ENCODE results near the gene SBK1. TPM values are rescaled to one million over a fixed set of nuclear protein-coding genes. Genes with fewer than 3 reads are reported as not detected.

The SBK1 gene
- total RNA-seq, 4 donors from 2014 or later, result 0.17 to 0.22 TPM; not detected in 2

GRCh38 chr16:28309811-28310311 is 17.5 kb downstream of the SBK1 start:
- TF ChIP-seq CTCF (IDR thresholded peaks at IDR 0.05; ENCODE audit: low read depth), result no peak

DNA sequence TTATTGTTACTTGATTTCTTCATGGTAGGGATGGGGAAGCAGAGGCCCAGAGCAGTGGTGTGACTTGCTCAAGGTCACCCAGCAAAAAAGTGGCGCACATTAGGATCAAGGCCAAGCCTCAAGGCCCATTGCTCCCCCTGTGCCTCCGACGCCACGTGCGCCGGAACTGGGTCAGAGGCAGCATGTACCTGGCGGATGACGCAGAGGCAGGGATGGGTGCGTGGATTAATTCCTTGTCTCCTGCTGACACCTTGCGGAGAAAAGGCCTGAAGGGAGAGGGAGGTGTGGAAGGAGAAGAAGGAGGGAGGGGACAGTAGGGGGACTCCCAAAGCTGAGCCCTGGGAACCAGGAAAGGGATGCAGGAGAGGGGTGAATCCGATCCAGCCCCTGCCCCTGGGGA is 18.5 kb downstream of the SBK1 start:
- TF ChIP-seq CTCF (IDR thresholded peaks at IDR 0.05; ENCODE audit: low read depth), result no peak

- TF ChIP-seq CTCF (IDR thresholded peaks at IDR 0.05; ENCODE audit: low read depth), result no peak
Measured at GRCh38 chr16:28311413-28311812, 19.1 kb downstream of the SBK1 start.

DNA sequence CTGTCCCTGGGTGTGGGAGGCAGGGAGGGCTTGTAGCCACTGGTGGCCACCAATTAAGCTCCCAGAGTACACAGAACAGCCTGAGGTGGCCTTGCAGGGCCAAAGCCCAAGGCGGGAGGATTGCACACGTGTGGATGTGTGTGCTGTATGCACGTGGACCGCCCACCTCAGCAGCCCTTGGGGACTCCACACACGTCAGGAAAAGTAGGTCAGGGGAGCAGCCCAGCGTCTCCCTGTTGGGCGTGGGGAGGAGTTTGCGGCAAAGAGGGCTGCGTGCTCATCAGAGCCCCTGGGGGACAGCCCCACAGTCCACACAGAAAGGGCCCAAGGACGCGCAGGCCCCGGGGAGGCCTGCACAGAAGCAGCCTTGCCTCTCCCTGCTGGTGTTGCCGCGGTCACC is 19.6 kb downstream of the SBK1 start:
- TF ChIP-seq CTCF (IDR thresholded peaks at IDR 0.05; ENCODE audit: low read depth), result no peak

GRCh38 chr16:28312327-28312726 is 20.0 kb downstream of the SBK1 start:
- TF ChIP-seq CTCF (IDR thresholded peaks at IDR 0.05; ENCODE audit: low read depth), result no peak

GRCh38 chr16:28313587-28313986 is 21.3 kb downstream of the SBK1 start:
- no peak for TF ChIP-seq CTCF (IDR thresholded peaks at IDR 0.05; ENCODE audit: low read depth)

GRCh38 chr16:28316054-28316453 is 23.7 kb downstream of the SBK1 start:
- no peak for TF ChIP-seq CTCF (IDR thresholded peaks at IDR 0.05; ENCODE audit: low read depth)

Measured in subcutaneous adipose tissue (tissue), 4 donors.